HG03565 (cell line): ENCODE data around the gene UROC1.
A peak's percentile ranks its signal among the peaks of the same experiment; 100 is the strongest.

Source experiments
- ATAC-seq: cut with Tn5 transposase; IDR thresholded peaks from one replicate; pipeline ENCODE4 v1.9.1; 2021; ENCODE audit warnings: mild to moderate bottlenecking, moderate library complexity; ENCODE audit not compliant: unreplicated experiment

UROC1 gene

DNA sequence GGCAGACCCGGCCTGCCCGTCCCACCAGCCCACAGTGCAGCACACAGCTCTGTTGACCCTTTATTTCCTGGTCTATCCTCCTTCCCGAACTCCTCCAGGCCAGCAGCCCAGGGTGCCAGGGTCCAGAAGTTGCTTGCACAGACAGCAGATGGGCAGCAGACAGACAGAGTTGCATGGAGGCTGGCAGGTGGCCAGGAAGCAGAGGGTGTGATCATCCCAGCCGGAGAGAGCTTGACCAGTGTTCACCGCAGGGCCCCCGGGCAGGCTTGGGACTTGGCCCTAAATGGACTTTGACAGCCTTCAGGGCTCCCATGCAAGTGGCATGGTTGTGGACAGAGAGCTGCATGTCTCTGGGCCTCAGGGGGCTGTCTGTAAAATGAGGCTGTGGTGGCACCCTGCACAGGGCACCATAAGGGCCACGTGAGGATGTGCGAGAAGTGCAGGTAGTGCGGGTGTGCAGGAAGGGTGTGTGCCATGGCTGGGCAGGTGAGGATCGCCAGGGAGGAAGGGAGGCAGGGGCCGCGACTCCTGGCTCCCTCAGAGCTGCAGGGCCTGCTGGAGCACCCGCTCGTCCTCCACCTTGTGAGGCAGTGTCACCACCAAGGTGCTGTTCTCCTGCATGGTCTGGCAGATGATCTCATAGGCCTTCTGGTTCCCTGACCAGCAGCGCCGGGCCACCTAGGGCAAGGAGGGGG is 35.6 kb downstream of the UROC1 start:
- ATAC-seq = no peak

DNA sequence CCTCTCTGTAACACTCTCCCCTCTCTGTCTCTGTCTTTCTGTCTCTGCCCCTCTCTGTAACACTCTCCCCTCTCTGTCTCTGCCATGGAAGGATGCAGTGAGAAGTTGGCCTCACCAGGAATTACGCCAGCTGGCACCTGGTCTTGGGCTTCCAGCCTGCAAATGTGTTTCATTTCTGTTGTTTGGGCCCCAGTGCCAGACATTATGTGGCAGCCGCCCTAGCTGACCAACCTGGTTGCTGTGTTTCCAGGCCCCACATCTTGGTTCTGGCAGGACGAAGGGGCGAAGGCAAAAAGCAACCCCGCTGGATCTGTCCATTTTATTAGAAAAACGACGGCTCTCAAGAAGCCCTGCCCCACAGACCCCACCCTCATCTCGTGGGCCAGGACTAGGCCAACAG is 36.7 kb downstream of the UROC1 start:
- no peak for ATAC-seq

DNA sequence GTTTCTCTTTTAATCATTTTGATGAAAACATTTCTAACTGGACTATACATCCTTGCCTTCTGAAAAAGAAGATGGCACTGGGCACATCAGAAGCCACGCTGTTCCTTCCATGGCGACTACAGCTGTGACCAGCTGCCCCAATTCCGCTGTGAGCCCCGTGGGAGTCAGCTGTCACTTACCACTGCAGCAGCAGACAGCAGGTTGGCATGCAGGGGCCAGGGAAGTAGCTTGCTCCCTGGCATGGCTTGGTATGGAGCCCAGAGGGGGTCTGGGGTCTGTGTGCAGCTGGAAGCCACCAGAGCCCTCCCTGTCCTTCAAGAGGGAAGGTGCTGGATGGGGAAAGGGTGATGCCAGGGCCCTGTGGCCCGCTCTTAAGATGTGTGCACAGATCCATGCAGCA is 37.4 kb downstream of the UROC1 start:
- no peak for ATAC-seq

DNA sequence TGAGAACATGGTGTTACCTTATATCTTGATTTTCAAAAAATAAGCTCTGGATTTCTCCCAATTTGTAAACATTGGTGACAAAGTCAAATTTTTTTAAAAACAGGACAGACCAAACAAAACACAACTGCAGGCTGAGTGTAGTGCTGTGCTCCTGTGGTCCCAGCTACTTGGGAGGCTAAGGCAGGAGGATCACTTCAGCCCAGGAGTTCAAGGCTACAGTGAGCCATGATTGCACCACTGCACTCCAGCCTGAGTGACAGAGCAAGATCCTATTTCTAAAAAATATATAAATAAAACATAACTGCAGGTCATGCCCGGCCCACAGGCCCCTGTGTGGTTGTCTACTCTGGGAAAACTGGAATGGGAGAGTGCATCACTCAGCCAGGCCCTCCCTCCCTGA is 37.9 kb downstream of the UROC1 start:
- no peak for ATAC-seq

DNA sequence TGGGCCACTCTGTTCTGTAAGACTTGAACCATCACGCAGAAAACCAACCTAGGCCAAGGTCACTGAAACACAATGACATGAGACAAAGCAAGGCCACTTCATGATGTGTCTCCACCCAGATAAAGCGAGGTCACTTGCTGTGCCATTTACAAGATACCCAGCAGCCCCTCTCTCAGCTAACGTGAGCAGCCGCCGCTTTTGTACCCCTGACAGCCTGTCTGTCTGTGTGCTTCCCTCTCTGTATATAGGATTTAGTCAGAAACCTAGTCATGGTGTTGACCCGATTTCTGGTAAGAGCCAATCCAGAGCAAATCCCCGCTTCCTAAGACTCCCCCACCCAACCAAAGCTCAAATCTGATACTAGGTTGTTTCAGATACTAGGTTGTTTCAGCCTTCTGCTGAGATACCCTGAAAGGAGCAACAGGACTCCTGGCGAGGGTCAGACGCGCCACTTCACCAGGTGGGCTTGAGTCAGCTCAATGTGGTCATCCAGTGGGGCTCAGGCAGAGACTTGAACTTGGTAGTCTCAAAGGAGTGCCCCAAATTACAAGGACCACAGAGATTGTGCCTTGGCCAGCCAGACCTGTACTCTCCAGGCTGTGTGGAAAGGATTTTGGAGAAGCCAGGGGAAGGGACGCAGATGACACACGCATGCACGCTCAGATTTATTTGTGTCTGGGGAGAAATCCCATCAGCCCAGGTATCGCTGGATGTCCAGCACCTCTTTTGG is 38.8 kb downstream of the UROC1 start:
- no peak for ATAC-seq

DNA sequence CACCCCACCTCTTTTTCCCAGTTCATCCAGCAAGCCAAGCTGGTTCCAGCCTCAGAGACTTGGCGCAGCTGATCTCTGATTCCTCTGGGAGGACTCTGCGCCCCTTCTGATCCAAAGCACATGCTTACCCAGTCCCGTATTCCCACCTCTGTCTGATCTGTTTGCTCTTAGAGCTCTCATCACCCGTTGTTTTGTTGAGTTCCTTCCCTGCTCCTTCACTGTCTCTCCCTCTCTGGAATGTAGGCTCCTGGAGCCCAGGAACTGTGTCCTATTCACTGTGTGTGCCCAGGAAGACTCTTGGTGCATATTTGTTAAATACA is 40.6 kb downstream of the UROC1 start:
- no peak for ATAC-seq

DNA sequence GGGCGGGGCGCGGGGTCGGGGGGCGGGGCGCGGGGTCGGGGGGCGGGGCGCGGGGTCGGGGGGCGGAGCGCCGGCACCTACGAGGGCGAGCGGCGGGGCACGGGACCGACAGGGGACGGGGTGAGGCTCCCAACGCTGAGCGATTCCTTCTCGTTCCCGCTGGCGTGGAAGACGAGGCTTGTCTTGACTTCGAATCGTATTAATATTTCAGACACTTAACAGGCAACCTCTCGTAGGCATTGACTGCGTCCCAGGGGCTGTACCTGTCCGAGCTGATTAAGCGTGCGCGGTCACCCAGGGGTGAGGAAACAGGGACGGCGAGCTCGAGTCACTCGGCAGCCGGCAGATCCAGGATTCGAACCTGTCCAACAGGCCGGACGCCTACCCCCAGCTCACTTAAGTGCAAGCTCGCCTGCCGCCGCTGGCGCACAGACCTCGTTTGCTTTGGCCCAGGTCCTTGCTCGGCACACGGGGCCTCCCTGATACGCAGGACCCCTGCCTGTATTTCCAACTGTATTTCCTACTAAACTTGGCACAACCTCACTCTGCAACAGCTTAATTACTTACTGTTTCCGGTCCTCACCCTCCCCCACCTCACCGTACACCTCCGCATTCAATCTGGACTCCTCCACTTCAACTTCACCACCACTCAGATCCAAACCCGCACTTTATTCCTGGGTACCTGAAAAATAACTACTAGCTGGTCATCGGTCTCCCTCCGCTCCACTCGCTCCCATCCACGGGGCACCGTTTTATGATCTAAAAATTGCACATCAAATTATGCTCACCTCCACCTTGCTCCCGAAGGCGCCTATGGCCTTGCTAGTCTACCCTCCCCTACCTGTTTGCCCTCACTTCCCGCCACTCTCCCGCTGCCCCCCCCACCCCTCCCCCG is 41.2 kb downstream of the UROC1 start:
- ATAC-seq = no peak

DNA sequence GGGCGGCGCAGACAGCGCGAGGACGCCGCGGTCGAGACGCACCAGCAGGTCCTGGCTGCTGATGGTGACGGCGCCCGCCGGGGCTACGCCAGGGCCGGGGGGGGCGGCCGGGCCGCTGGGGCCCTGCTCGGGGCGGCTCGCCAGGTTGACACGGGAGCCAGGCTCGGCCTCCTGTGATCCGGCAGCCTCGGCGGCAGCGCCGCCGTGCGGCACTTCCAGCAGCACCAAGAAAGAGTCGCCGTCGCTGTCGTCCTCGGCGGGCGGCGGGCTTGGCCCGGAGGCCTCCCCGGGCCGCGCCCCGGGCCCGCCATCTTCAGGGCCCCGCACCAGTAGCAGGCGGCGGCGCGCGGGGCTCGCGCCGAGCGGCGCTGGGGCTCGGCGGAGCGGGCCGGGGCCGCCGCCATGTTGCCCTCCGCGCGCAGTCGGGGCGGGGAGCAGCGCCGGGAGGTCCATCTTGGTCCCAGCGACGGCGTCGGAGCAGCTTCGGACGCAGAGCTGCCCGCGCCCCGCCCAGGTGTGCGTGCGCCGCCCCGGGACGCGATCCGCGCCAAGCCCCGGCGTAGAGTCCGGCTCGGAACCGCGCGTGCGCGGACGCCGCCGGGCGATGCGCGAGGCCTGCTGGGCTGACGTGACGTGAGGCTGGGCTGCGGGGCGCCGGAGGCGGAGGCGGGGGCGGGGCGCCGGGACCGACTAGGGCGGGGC is 42.0 kb downstream of the UROC1 start, which contains the start of gene ZXDC:
Gene ZXDC (minus strand): TSS at position 479 of the 702 bp plus-strand sequence. CDS start 26 bp downstream, at position 453.
- peak; percentile 68 for ATAC-seq

DNA sequence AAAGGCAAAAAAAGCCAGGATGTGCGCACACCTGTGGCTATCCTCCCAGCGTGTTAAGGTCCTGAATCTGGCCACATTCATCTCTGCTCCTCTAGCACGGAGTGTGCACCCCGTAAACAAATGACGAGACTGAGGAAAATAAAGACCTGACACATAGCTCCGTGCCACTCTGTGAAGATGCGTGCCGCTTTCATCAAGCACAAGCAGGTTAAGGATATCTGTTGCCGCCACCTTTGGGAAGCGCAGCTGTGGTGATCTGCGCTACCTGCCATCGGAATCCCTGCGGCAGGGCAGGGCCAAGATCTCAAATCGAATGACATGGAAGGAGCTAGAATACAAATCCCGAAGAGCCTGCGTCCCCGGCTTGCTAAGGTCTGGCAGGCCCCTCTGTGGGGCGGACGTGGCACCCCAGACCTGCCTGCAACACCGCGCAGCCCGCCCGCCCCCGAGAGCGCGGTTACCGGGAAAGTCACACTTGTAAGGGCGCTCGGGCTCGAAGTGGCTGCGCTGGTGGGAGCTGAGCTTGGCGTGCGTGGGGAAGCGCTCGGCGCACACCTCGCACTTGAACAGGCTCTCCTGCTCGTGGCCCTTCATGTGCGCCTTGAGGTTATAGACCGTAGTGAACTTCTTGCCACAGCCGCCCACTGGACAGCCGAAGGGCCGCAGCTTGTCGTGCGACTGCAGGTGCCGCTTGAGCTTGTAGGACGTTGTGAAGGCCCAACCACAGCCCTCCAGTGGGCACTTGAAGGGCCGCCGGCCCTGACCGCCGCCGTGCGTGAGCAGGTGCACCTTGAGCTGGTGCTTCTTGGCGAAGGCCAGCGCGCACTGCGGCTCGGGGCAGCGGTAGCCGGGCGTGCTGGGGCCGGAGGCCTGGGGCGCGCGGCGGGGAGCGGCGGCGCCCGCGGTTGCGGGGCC is 42.8 kb downstream of the UROC1 start:
- peak; percentile 14 for ATAC-seq

DNA sequence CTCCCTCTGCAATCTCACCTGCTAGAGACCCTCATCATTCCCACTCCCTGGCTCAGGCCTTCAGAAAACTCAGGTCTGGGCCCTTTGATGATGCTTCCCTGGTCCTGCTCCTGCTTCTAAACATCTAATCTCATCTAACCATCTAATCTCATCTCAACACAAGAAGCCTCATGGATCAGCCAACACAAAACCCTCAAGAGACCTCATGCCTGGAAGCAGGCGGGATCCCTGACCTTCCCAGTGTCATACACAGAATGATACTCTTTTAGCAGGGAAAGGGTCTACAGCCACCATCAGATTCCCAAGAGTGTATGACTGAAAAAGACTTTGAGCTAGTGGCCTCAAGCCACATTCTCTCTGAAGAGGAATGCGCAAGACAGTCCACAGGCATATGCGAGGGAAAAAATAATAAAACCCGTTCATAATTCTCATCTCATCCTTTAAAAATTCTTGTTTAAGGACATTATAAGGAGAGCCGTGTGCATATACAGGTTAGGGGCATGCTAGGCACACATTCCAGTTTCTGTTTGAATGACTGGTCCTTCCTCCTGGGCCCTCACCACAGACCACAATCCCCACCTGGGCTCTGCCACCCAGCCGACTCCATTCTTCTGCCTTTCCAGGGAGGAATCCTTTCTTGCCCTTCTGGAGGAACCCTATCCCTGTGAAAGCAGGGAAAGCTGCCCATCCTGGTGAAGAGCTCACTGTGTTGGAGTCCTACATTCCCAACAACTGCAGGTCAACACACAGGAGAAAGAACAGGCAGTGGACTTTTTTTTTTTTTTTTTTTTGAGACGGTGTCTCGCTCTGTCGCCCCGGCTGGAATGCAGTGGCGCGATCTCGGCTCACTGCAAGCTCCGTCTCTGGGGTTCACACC is 44.0 kb downstream of the UROC1 start:
- ATAC-seq = no peak

DNA sequence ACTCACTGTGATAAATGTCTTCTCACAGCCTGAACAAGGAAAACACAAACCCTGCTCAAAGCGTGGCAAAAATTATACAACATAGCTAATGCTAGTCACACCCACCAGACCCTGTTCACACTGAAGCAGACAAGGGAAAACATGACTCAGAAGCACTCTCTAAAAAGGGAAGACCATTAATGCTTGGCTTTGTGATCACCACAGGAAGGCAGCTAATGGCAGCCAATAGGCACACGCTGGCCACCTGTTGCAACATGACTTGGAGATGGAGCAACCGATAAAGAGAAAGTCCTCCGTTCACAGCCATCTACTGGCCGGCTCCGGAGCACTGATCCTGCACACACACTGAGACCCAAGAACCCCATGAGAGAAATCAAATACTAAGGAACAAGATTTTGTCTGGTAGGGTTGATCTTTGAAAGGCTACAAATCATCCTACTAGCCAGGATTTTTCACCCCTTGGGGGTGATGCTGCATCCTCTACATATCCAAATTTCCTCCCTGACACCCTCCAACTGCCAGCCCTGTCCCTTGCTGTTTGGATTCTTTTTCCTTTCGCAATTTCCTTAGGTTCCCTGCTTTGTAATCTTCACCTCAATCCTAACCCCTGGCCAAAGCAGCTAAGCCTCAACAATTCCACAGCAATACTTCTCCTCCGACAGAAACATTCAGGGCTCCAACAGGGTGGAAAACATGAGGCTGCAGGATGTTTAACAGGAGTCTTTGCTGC is 45.1 kb downstream of the UROC1 start:
- ATAC-seq = no peak

DNA sequence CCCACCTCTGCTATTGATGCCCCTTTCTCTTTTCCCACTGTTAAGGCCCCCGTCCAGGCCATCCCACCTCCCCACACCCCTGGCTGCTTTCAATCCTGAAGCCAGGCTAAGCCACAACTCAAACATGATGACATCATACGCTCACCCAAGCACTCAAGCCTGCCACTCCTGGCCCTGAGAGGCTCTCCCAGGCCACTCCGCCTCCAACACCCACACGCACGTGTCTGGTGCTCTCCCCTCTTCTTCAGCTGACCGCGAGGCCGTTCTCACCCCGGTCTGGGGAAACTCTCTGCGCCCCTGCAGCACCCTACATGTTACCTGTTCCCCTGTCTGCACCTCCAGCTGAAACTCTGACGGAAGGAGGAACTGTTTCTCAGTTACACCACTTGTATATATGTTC is 48.1 kb downstream of the UROC1 start:
- no peak for ATAC-seq

DNA sequence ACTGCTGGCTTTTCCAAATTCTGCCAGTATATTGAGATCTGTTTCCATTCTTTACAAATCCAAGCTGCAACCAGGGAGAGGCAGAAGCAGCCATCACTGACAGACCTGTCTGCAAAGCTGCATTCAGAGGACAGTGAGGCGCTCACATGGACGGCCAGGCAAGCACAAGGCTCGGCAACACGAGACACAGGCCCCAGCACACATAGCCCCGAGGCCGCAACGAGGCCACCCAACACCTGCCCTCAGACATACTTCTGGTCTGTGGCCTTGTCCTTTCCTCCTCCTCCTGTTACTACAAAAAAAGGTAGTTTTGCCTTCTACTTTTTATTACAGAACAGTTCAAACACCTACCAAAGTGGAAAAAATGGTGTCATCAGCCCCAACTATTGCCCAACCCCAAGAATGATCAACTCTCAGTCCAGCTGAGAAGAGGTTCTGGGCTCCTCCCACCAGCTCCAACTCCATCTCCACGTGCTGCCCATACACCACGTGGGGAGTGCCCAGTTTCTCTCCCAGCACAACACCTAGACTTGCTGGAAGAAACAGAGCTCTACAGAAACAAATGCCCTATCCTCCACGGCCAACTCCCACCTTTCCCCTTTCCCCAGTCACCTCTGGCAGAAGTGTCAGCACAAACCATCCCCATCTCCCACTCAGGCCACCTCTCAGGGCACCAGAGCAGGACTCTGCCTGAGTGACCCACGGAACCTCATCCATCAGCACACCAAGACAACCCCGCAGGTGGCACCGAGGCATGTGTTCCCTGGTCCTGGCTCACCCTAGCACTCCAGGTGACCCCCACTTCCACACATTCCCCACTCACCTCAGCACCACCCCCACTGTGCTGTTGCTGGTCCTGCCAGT is 49.3 kb downstream of the UROC1 start:
- ATAC-seq = no peak

DNA sequence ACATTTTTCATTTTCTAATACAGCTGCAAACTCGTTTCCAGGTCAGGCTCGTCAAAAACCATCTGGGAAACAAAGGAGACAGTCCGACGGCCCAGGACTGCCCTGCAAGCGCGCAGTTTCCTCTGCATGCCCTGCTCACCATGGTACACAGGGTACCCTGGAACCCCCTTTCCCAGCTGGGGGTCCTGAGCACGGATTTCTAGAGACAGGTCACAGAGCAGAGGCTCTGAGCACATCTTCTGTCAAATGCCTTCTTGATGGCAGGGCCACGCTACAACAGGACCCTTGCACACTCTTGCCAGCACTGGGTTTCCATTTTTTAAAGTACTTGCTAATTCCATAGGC is 50.0 kb downstream of the UROC1 start:
- no peak for ATAC-seq

DNA sequence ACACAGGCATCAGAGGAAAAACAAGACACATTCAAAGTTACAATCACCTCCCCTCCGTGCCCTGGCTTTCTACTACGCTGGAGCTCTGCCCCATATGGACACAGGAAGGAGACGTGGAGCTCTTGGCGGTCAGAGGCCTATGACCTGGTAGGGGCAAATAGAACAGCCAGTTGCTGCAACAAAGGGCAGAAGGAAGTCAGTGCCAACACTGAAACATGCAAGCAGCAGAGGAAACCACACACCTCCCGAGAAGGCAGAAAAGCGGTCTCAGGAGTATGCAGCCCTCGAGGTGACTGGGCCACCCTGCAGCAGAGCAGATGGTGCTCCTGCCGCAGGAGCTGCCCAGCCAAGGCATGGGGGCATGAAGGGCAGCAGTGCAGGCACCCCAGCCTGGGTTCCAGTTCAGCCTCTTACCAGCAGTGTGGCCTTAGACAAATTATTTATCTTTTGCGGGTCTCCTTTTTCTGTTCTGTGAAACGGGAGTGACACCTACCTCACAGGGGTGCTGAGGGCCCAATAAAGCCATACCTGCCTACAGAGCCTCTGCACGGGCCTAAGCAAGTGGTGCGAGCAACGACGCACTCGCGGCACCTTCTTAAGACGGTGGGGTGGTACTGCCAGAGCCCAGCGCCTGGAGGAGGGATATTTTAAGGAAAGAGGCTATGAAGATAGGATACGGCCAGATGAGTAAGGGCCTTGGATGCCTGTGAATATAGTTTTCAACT is 50.5 kb downstream of the UROC1 start:
- no peak for ATAC-seq

DNA sequence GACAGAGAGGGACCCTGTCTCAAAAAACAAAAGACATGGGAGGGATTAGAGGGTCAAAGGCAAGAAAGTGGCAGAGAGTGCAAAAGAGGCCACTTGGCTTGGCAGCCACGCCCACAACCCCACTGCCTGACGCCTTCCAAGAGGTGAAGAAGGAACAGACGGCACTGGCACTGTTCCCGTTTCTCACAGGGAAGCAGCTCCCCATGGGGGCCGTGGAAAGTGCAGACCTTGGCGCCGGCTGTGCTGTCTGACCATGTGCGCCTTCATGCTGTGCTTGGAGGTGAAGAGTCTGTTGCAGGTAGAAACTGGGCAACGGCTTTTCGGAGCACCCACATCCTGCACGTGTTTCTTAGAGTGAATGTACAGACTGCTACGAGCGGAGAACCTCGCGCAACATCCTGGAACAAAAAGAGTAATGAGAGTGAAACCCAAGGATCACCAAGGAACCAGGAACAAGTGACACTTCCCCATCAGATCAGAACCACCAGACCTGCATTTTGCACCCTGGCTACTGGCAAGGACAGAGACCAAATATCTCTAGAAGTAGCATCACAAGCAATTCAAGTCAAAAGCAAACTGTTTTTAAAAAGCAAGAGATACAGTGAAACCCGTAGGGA is 51.5 kb downstream of the UROC1 start:
- ATAC-seq = no peak
